Breast epithelium (tissue), 4 donors: ENCODE data around the gene GHRL. TPM values are rescaled to one million over a fixed set of nuclear protein-coding genes. Genes with fewer than 3 reads are reported as not detected.
"Not testable (repeated sequence)": the region's sequence is repeated elsewhere in the genome, so short reads cannot be mapped to it uniquely, and the experiment has no call there.

Experiments used
- DNase-seq, 2 donors: peaks; one replicate each; pipeline ENCODE4 v3.0.0-alpha.2; 2019; ENCODE audit warnings: low spot score in 2 of 2
- H3K27ac ChIP-seq, 2 donors: fragments of 200-600 bp; sonication (generic) in 1 of 2; one replicate each; pipeline ENCODE4 v1.5.1; 2016 to 2019; ENCODE audit warnings: mild to moderate bottlenecking in 1 of 2
- H3K27me3 ChIP-seq, 2 donors: fragments of 200-600 bp; sonication (generic) in 1 of 2; one replicate each; pipeline versions ENCODE4 v1.5.1 to v1.6.0; 2017 to 2019; ENCODE audit warnings: control low read depth in 1 of 2, mild to moderate bottlenecking in 1 of 2
- H3K36me3 ChIP-seq: fragments of 200-600 bp; one replicate; pipeline ENCODE4 v1.5.1; 2019
- H3K4me1 ChIP-seq, 2 donors: fragments of 200-600 bp; sonication (generic); one replicate each; pipeline ENCODE4 v1.5.1; 2016 to 2019; ENCODE audit warnings: control low read depth in 1 of 2
- H3K4me3 ChIP-seq, 3 donors: fragments of 200-600 bp; sonication (generic); 1 replicate in 2 of 3; 2 replicates in 1 of 3; pipeline ENCODE4 v1.5.1; 2016 to 2019; ENCODE audit warnings: mild to moderate bottlenecking in 3 of 3, moderate library complexity in 2 of 3
- H3K9me3 ChIP-seq, 2 donors: fragments of 200-600 bp; sonication (generic) in 1 of 2; one replicate each; pipeline ENCODE4 v1.5.1; 2016 to 2019; ENCODE audit warnings: control low read depth in 1 of 2
- POLR2A ChIP-seq: fragments of 450-650 bp; IDR thresholded peaks from one replicate; pipeline ENCODE4 v1.6.1; 2016; ENCODE audit warnings: antibody characterized with exemption, mild to moderate bottlenecking, moderate library complexity
- POLR2AphosphoS5 ChIP-seq, 3 donors: sonication (generic); formaldehyde crosslinking; IDR thresholded peaks; one replicate each; pipeline ENCODE4 v1.6.1; 2017; ENCODE audit warnings: antibody characterized with exemption in 3 of 3
- intact Hi-C: fragments of 100-400 bp; cut with DNase I; formaldehyde crosslinking; loops from one replicate; pipeline ENCODE4 v1.15.1; 2023; ENCODE audit warnings: low total_unique reads
- total RNA-seq, 3 donors: library from RNA; depleted of rRNA; stranded (reverse); fragments of >200 nt; gene quantifications; one replicate each; pipeline ENCODE4 v1.1.0, GENCODE V29; 2016
- TF ChIP-seq, protein P1 (sequence below), 3 donors: fragments of 450-650 bp; IDR thresholded peaks; one replicate each; pipeline ENCODE4 v1.5.1; 2016 to 2017; ENCODE audit warnings: antibody characterized with exemption in 3 of 3, mild to moderate bottlenecking in 3 of 3, moderate library complexity in 3 of 3

Gene GHRL
- total RNA-seq, 3 donors from 2014 or later: 0.66 to 1.0 TPM; not detected in 1

GRCh38 chr3:10269443-10269842 lies 23.3 kb downstream of the GHRL start:
- Histone ChIP-seq H3K9me3 (no peaks in the 10 kb centered on the region), H3K4me1 (peaks cover 0 to 2% of the 10 kb centered on the region in 2 donors), H3K27ac (no peak overlapping the region), H3K27me3 (no peaks in the 10 kb centered on the region), H3K4me3 (no peak overlapping the region), H3K36me3 (no peaks in the 10 kb centered on the region)
- no peak for DNase-seq
- no peak for TF ChIP-seq POLR2A
- no peak for TF ChIP-seq POLR2AphosphoS5 (IDR thresholded peaks at IDR 0.05)
- TF ChIP-seq, protein P1, sequence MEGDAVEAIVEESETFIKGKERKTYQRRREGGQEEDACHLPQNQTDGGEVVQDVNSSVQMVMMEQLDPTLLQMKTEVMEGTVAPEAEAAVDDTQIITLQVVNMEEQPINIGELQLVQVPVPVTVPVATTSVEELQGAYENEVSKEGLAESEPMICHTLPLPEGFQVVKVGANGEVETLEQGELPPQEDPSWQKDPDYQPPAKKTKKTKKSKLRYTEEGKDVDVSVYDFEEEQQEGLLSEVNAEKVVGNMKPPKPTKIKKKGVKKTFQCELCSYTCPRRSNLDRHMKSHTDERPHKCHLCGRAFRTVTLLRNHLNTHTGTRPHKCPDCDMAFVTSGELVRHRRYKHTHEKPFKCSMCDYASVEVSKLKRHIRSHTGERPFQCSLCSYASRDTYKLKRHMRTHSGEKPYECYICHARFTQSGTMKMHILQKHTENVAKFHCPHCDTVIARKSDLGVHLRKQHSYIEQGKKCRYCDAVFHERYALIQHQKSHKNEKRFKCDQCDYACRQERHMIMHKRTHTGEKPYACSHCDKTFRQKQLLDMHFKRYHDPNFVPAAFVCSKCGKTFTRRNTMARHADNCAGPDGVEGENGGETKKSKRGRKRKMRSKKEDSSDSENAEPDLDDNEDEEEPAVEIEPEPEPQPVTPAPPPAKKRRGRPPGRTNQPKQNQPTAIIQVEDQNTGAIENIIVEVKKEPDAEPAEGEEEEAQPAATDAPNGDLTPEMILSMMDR (IDR thresholded peaks at IDR 0.05): no peak
- intact Hi-C loops: no loop called here

GRCh38 chr3:10268930-10269329 lies 23.8 kb downstream of the GHRL start:
- Histone ChIP-seq H3K36me3 (no peaks in the 10 kb centered on the region), H3K9me3 (no peaks in the 10 kb centered on the region), H3K27me3 (no peaks in the 10 kb centered on the region), H3K4me1 (peaks cover 0 to 2% of the 10 kb centered on the region in 2 donors), H3K27ac (no peak overlapping the region), H3K4me3 (no peak overlapping the region)
- DNase-seq: no peak
- intact Hi-C loops: no loop called here
- TF ChIP-seq, protein P1 (IDR thresholded peaks at IDR 0.05): no peak
- TF ChIP-seq POLR2A (no peak), POLR2AphosphoS5 (IDR thresholded peaks at IDR 0.05) (no peak)

DNA sequence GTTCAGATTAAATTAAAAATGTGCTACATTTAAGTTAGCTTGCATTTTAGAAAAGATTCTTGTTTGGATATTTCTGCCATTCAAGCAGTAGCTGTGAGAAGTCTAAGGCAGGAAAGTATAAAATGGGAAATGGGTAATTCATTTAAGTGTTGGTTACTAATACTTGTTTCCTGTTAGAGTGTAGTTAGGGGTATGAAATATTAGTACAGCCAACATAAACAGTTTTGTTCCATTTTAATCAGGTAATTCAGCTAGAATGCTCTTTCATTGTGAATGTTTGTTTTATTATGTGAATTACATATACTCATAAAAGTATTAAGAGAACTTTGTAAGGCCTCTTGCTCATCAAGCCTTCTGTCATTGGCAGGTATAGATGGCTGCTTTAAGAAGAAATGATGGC lies 24.6 kb downstream of the GHRL start:
- no peak for TF ChIP-seq POLR2A
- no peak for TF ChIP-seq POLR2AphosphoS5 (IDR thresholded peaks at IDR 0.05)
- TF ChIP-seq, protein P1 (IDR thresholded peaks at IDR 0.05): no peak
- H3K27ac ChIP-seq: no peak overlapping the region
- H3K4me3 ChIP-seq: no peak overlapping the region
- no peaks in the 10 kb centered on the region for H3K27me3 ChIP-seq
- no peaks in the 10 kb centered on the region for H3K9me3 ChIP-seq
- no peaks in the 10 kb centered on the region for H3K4me1 ChIP-seq
- no peaks in the 10 kb centered on the region for H3K36me3 ChIP-seq
- intact Hi-C loops: no loop called here
- DNase-seq: no peak

- H3K27ac ChIP-seq, DNase-seq, H3K4me1 ChIP-seq, intact Hi-C loops, H3K9me3 ChIP-seq, H3K27me3 ChIP-seq, H3K4me3 ChIP-seq, H3K36me3 ChIP-seq: not testable (repeated sequence)
Measured at GRCh38 chr3:10266936-10267335, 25.8 kb downstream of the GHRL start.

- no peak overlapping the region for H3K27ac ChIP-seq
- H3K27me3 ChIP-seq: no peaks in the 10 kb centered on the region
- H3K9me3 ChIP-seq: no peaks in the 10 kb centered on the region
- H3K4me3 ChIP-seq: no peak overlapping the region
- intact Hi-C loops: no loop called here
- TF ChIP-seq POLR2AphosphoS5 (IDR thresholded peaks at IDR 0.05) (no peak), POLR2A (no peak)
- TF ChIP-seq, protein P1 (IDR thresholded peaks at IDR 0.05): no peak
- H3K36me3 ChIP-seq: no peaks in the 10 kb centered on the region
- no peaks in the 10 kb centered on the region for H3K4me1 ChIP-seq
- no peak for DNase-seq
Measured at GRCh38 chr3:10265833-10266232, 26.9 kb downstream of the GHRL start.
